NCI-H524 (cell line): Measurements from ENCODE around the gene CDC42SE2.
"Not testable (repeated sequence)": the region's sequence is repeated elsewhere in the genome, so short reads cannot be mapped to it uniquely, and the experiment has no call there.

ENCODE experiments used
- DNase-seq, 2 experiments: peaks; one replicate each; lab custom pipeline; 2025; lab: John Stamatoyannopoulos, UW

The CDC42SE2 gene

GRCh38 chr5:131389869-131390265, 126.0 kb downstream of the CDC42SE2 start:
- DNase-seq: no peak

GRCh38 chr5:131392466-131393095, 128.7 kb downstream of the CDC42SE2 start:
- no peak for DNase-seq

- DNase-seq: no peak
These were observed 129.7 kb downstream of the CDC42SE2 start for GRCh38 chr5:131393498-131393968.

- no peak for DNase-seq
These were observed 130.3 kb downstream of the CDC42SE2 start for GRCh38 chr5:131394128-131394527.

- no peak for DNase-seq
These were observed 132.2 kb downstream of the CDC42SE2 start for GRCh38 chr5:131396015-131396414.

GRCh38 chr5:131396630-131397273, 132.9 kb downstream of the CDC42SE2 start:
- DNase-seq: no peak

- not testable (repeated sequence) for DNase-seq
These were observed 135.2 kb downstream of the CDC42SE2 start for GRCh38 chr5:131399007-131399406.

- no peak for DNase-seq
These were observed 136.7 kb downstream of the CDC42SE2 start for GRCh38 chr5:131400585-131400984.

- no peak for DNase-seq
These were observed 141.8 kb downstream of the CDC42SE2 start for GRCh38 chr5:131405674-131406073.

GRCh38 chr5:131406076-131406475, 142.2 kb downstream of the CDC42SE2 start:
- no peak for DNase-seq

- DNase-seq: no peak
These were observed 143.3 kb downstream of the CDC42SE2 start for GRCh38 chr5:131406975-131407638.

GRCh38 chr5:131413605-131414559, 150.0 kb downstream of the CDC42SE2 start:
- DNase-seq: no peak

- no peak for DNase-seq
These were observed 152.9 kb downstream of the CDC42SE2 start for GRCh38 chr5:131416729-131417128.

- DNase-seq: peak; percentile 35 to 59
These were observed 153.5 kb downstream of the CDC42SE2 start for GRCh38 chr5:131417240-131417869.

- DNase-seq: no peak
These were observed 155.0 kb downstream of the CDC42SE2 start for GRCh38 chr5:131418846-131419245.

GRCh38 chr5:131419877-131420276, 156.0 kb downstream of the CDC42SE2 start:
- no peak for DNase-seq

GRCh38 chr5:131423056-131423455, 159.2 kb downstream of the CDC42SE2 start:
- peak in 1 of 2 experiments; percentile 18 for DNase-seq

- DNase-seq: no peak
These were observed 162.2 kb downstream of the CDC42SE2 start for GRCh38 chr5:131426011-131426410.

GRCh38 chr5:131430794-131431193, 166.9 kb downstream of the CDC42SE2 start:
- no peak for DNase-seq

- no peak for DNase-seq
These were observed 167.9 kb downstream of the CDC42SE2 start for GRCh38 chr5:131431794-131432193.

- DNase-seq: no peak
These were observed 169.3 kb downstream of the CDC42SE2 start for GRCh38 chr5:131433109-131433508.
